ENCODE data around the gene OR8D1.

Gene OR8D1

GRCh38 chr11:124313849-124314248, at the start of gene OR8D1:
OR8D1 (minus strand) TSS chr11:124313949; CDS start chr11:124310766, 3,183 bp downstream.
- DNase-seq (ENCODE audit: low read depth), result no peak

GRCh38 chr11:124359566-124359965, 45.8 kb upstream of the OR8D1 start:
- no peak for DNase-seq (ENCODE audit: low read depth)

GRCh38 chr11:124346311-124346955, 32.7 kb upstream of the OR8D1 start:
- no peak for DNase-seq (ENCODE audit: low read depth)

- DNase-seq (ENCODE audit: low read depth), result no peak
Measured at GRCh38 chr11:124344346-124344745, 30.6 kb upstream of the OR8D1 start.

GRCh38 chr11:124340142-124340447, 26.3 kb upstream of the OR8D1 start:
- DNase-seq (ENCODE audit: low read depth), result no peak

GRCh38 chr11:124339396-124340141, 25.8 kb upstream of the OR8D1 start:
- no peak for DNase-seq (ENCODE audit: low read depth)

GRCh38 chr11:124331873-124332272, 18.1 kb upstream of the OR8D1 start:
- no peak for DNase-seq (ENCODE audit: low read depth)

- no peak for DNase-seq (ENCODE audit: low read depth)
Measured at GRCh38 chr11:124329787-124330478, 16.2 kb upstream of the OR8D1 start.

- DNase-seq (ENCODE audit: low read depth), result no peak
Measured at GRCh38 chr11:124327775-124328174, 14.0 kb upstream of the OR8D1 start.

GRCh38 chr11:124322356-124322755, 8.6 kb upstream of the OR8D1 start:
- no peak for DNase-seq (ENCODE audit: low read depth)

GRCh38 chr11:124320097-124320496, 6.3 kb upstream of the OR8D1 start, which contains the start of gene OR8D2:
OR8D2 (minus strand) TSS chr11:124320197; CDS start chr11:124320197, 0 bp downstream.
- no peak for DNase-seq (ENCODE audit: low read depth)

GRCh38 chr11:124315052-124315451, 1.3 kb upstream of the OR8D1 start:
- no peak for DNase-seq (ENCODE audit: low read depth)

GRCh38 chr11:124313131-124313530, 618 bp downstream of the OR8D1 start:
- no peak for DNase-seq (ENCODE audit: low read depth)

- DNase-seq (ENCODE audit: low read depth), result no peak
Measured at GRCh38 chr11:124311670-124312069, 2.1 kb downstream of the OR8D1 start.

- no peak for DNase-seq (ENCODE audit: low read depth)
Measured at GRCh38 chr11:124311269-124311668, 2.5 kb downstream of the OR8D1 start.

GRCh38 chr11:124310721-124311120, 3.0 kb downstream of the OR8D1 start:
- no peak for DNase-seq (ENCODE audit: low read depth)

GRCh38 chr11:124307093-124307492, 6.7 kb downstream of the OR8D1 start:
- DNase-seq (ENCODE audit: low read depth), result no peak

GRCh38 chr11:124302347-124303125, 11.2 kb downstream of the OR8D1 start:
- no peak for DNase-seq (ENCODE audit: low read depth)

- DNase-seq (ENCODE audit: low read depth), result no peak
Measured at GRCh38 chr11:124301548-124301947, 12.2 kb downstream of the OR8D1 start.

- DNase-seq (ENCODE audit: low read depth), result no peak
Measured at GRCh38 chr11:124297921-124298320, 15.8 kb downstream of the OR8D1 start.

- DNase-seq (ENCODE audit: low read depth), result no peak
Measured at GRCh38 chr11:124296016-124296415, 17.7 kb downstream of the OR8D1 start.

GRCh38 chr11:124294687-124295086, 19.1 kb downstream of the OR8D1 start:
- DNase-seq (ENCODE audit: low read depth), result no peak
